Measurements from ENCODE around the gene KRT74.

- no peak for TF ChIP-seq CTCF (IDR thresholded peaks at IDR 0.05)
- no peak for TF ChIP-seq POLR2A (IDR thresholded peaks at IDR 0.05)
These were observed 57.5 kb downstream of the KRT74 start for GRCh38 chr12:52515927-52516831.
